Measurements from ENCODE around the gene RAB40A. TPM values are rescaled to one million over a fixed set of nuclear protein-coding genes. Genes with fewer than 3 reads are reported as not detected.

RAB40A gene
- total RNA-seq = 0.14 and 0.27 TPM in 2 replicates

GRCh38 chrX:103519389-103519788 is at the start of gene RAB40A:
RAB40A (minus strand) TSS chrX:103519489; CDS start chrX:103500756, 18,733 bp downstream.

Other genes with a start within 250 kb of the RAB40A start
- not detected in 2 replicates for gene TCEAL5, start 242.7 kb downstream of the RAB40A start, total RNA-seq
- gene BEX2, start 208.5 kb downstream of the RAB40A start, total RNA-seq = 0.27 and 0.29 TPM in 2 replicates
- gene TCEAL7, start 189.2 kb downstream of the RAB40A start, total RNA-seq = 3.1 and 5.0 TPM in 2 replicates
- 121 and 133 TPM in 2 replicates for gene TCEAL9, start 163.0 kb downstream of the RAB40A start, total RNA-seq
- 157 and 193 TPM in 2 replicates for gene BEX3, start 143.0 kb downstream of the RAB40A start, total RNA-seq
- gene TCEAL4, start 66.0 kb upstream of the RAB40A start, total RNA-seq = 36.5 and 36.7 TPM in 2 replicates
- gene TCEAL3, start 88.5 kb upstream of the RAB40A start, total RNA-seq = 9.8 and 10.6 TPM in 2 replicates
- 22.4 and 23.1 TPM in 2 replicates for gene TCEAL1, start 109.5 kb upstream of the RAB40A start, total RNA-seq
- gene MORF4L2, start 167.2 kb upstream of the RAB40A start, total RNA-seq = 941 and 964 TPM in 2 replicates
- not detected in 2 replicates for gene TMEM31, start 191.4 kb upstream of the RAB40A start, total RNA-seq

All from thoracic aorta endothelial cell (primary cell).